Activated T-cell treated with anti-CD3 and anti-CD28 coated beads, Interleukin-2, amount 50 U/mL, for 4 hours (primary cell): ENCODE results near the gene TMBIM6. TPM values are rescaled to one million over a fixed set of nuclear protein-coding genes. Genes with fewer than 3 reads are reported as not detected.

ENCODE experiments used
- ATAC-seq, 2 donors: fragments of 200-7000 bp; cut with Tn5 transposase; one replicate each; pipeline ENCODE4 v1.10.0; 2021
- DNase-seq: peaks from one replicate; pipeline ENCODE4 v3.0.0-alpha.2; 2020
- H3K27me3 Mint-ChIP-seq: one replicate; pipeline ENCODE4 v1.8.0; 2021; ENCODE audit warnings: low read depth, mixed read lengths
- H3K36me3 Mint-ChIP-seq: one replicate; pipeline ENCODE4 v1.8.0; 2022; ENCODE audit warnings: mixed read lengths; ENCODE audit not compliant: insufficient read depth
- H3K4me1 Mint-ChIP-seq: one replicate; pipeline ENCODE4 v1.8.0; 2021; ENCODE audit warnings: low read depth, mixed read lengths
- H3K4me3 Mint-ChIP-seq: one replicate; pipeline ENCODE4 v1.8.0; 2021; ENCODE audit warnings: mild to moderate bottlenecking, moderate library complexity, mixed read lengths
- H3K9me3 Mint-ChIP-seq: one replicate; pipeline ENCODE4 v1.8.0; 2021; ENCODE audit warnings: mixed read lengths
- total RNA-seq, 3 donors: library from RNA; stranded (reverse); gene quantifications; one replicate each; pipeline ENCODE4 v1.2.1, GENCODE V29; 2021

Gene TMBIM6
- 100 to 1,000 TPM; 383 to 509 (median 438) TPM for total RNA-seq

GRCh38 chr12:49740930-49741881 is at the start of gene TMBIM6:
Gene TMBIM6 (plus strand): TSS chr12:49741557. CDS start chr12:49752494, 10,937 bp downstream.
- H3K9me3 Mint-ChIP-seq = no peaks in the 10 kb centered on the region
- peaks cover 18% of the 10 kb centered on the region for H3K36me3 Mint-ChIP-seq
- DNase-seq (peak; percentile 97), ATAC-seq (peak; percentile 93 to 95)
- H3K4me1 Mint-ChIP-seq = peaks cover 32% of the 10 kb centered on the region
- H3K4me3 Mint-ChIP-seq = peak within 1 kb of the TSS; percentile 99
- no peaks in the 10 kb centered on the region for H3K27me3 Mint-ChIP-seq

GRCh38 chr12:49692851-49693250 is 48.5 kb upstream of the TMBIM6 start:
- no peak overlapping the region for H3K4me3 Mint-ChIP-seq
- peaks cover 35% of the 10 kb centered on the region for H3K4me1 Mint-ChIP-seq
- DNase-seq = no peak
- ATAC-seq = no peak
- no peaks in the 10 kb centered on the region for H3K27me3 Mint-ChIP-seq
- no peaks in the 10 kb centered on the region for H3K9me3 Mint-ChIP-seq
- H3K36me3 Mint-ChIP-seq = peaks cover 3% of the 10 kb centered on the region

GRCh38 chr12:49693931-49694444 is 47.4 kb upstream of the TMBIM6 start:
- H3K27me3 Mint-ChIP-seq = no peaks in the 10 kb centered on the region
- peaks cover 39% of the 10 kb centered on the region for H3K4me1 Mint-ChIP-seq
- H3K36me3 Mint-ChIP-seq = peaks cover 3% of the 10 kb centered on the region
- no peak overlapping the region for H3K4me3 Mint-ChIP-seq
- no peaks in the 10 kb centered on the region for H3K9me3 Mint-ChIP-seq
- no peak for DNase-seq
- ATAC-seq = no peak

GRCh38 chr12:49696723-49697122 is 44.6 kb upstream of the TMBIM6 start:
- no peak for DNase-seq
- Mint-ChIP-seq H3K27me3 (no peaks in the 10 kb centered on the region), H3K9me3 (no peaks in the 10 kb centered on the region), H3K4me1 (peaks cover 40% of the 10 kb centered on the region), H3K4me3 (no peak overlapping the region), H3K36me3 (peaks cover 3% of the 10 kb centered on the region)
- no peak for ATAC-seq

- peaks cover 3% of the 10 kb centered on the region for H3K36me3 Mint-ChIP-seq
- no peak overlapping the region for H3K4me3 Mint-ChIP-seq
- H3K9me3 Mint-ChIP-seq = no peaks in the 10 kb centered on the region
- DNase-seq (no peak), ATAC-seq (no peak)
- H3K27me3 Mint-ChIP-seq = no peaks in the 10 kb centered on the region
- peaks cover 46% of the 10 kb centered on the region for H3K4me1 Mint-ChIP-seq
Measured at GRCh38 chr12:49697808-49698207, 43.5 kb upstream of the TMBIM6 start.

GRCh38 chr12:49698619-49699545 is 42.5 kb upstream of the TMBIM6 start:
- Mint-ChIP-seq H3K36me3 (peaks cover 3% of the 10 kb centered on the region), H3K4me3 (peak overlapping the region; percentile 71), H3K4me1 (peaks cover 54% of the 10 kb centered on the region), H3K27me3 (no peaks in the 10 kb centered on the region), H3K9me3 (no peaks in the 10 kb centered on the region)
- DNase-seq (peak; percentile 14), ATAC-seq (peak; percentile 71 to 74)

GRCh38 chr12:49702009-49702408 is 39.3 kb upstream of the TMBIM6 start:
- no peaks in the 10 kb centered on the region for H3K27me3 Mint-ChIP-seq
- no peaks in the 10 kb centered on the region for H3K9me3 Mint-ChIP-seq
- DNase-seq = no peak
- H3K4me3 Mint-ChIP-seq = no peak overlapping the region
- peaks cover under 1% of the 10 kb centered on the region for H3K36me3 Mint-ChIP-seq
- ATAC-seq = no peak
- peaks cover 75% of the 10 kb centered on the region for H3K4me1 Mint-ChIP-seq

- Mint-ChIP-seq H3K9me3 (no peaks in the 10 kb centered on the region), H3K27me3 (no peaks in the 10 kb centered on the region), H3K4me1 (peaks cover 74% of the 10 kb centered on the region), H3K36me3 (no peaks in the 10 kb centered on the region), H3K4me3 (no peak overlapping the region)
- ATAC-seq = no peak
- DNase-seq = no peak
Measured at GRCh38 chr12:49702676-49703215, 38.6 kb upstream of the TMBIM6 start.

GRCh38 chr12:49703647-49704137 is 37.7 kb upstream of the TMBIM6 start:
- ATAC-seq (peak; percentile 46 to 55), DNase-seq (peak; percentile 43)
- H3K36me3 Mint-ChIP-seq = no peaks in the 10 kb centered on the region
- H3K4me1 Mint-ChIP-seq = peaks cover 66% of the 10 kb centered on the region
- H3K27me3 Mint-ChIP-seq = no peaks in the 10 kb centered on the region
- peak overlapping the region; percentile 29 for H3K4me3 Mint-ChIP-seq
- H3K9me3 Mint-ChIP-seq = no peaks in the 10 kb centered on the region

GRCh38 chr12:49705479-49706134 is 35.8 kb upstream of the TMBIM6 start:
- Mint-ChIP-seq H3K27me3 (peaks cover 3% of the 10 kb centered on the region), H3K4me3 (peak overlapping the region; percentile 93), H3K36me3 (no peaks in the 10 kb centered on the region), H3K4me1 (peaks cover 53% of the 10 kb centered on the region), H3K9me3 (no peaks in the 10 kb centered on the region)
- peak; percentile 11 for DNase-seq
- ATAC-seq = no peak

- ATAC-seq (peak; percentile 36 to 41), DNase-seq (no peak)
- Mint-ChIP-seq H3K4me3 (peak overlapping the region; percentile 93), H3K4me1 (peaks cover 49% of the 10 kb centered on the region), H3K36me3 (no peaks in the 10 kb centered on the region), H3K27me3 (peaks cover 7% of the 10 kb centered on the region), H3K9me3 (no peaks in the 10 kb centered on the region)
Measured at GRCh38 chr12:49706351-49707127, 34.8 kb upstream of the TMBIM6 start.

- H3K4me3 Mint-ChIP-seq = peak within 1 kb of the TSS; percentile 93
- peaks cover 10% of the 10 kb centered on the region for H3K27me3 Mint-ChIP-seq
- H3K9me3 Mint-ChIP-seq = no peaks in the 10 kb centered on the region
- DNase-seq (peak; percentile 99), ATAC-seq (peak; percentile 91)
- no peaks in the 10 kb centered on the region for H3K36me3 Mint-ChIP-seq
- peaks cover 45% of the 10 kb centered on the region for H3K4me1 Mint-ChIP-seq
Measured at GRCh38 chr12:49707128-49707811, 34.1 kb upstream of the TMBIM6 start, which contains the start of gene FMNL3. Gene FMNL3 (minus strand): TSS chr12:49707405. CDS start chr12:49707180, 225 bp downstream.
